Astrocyte of the spinal cord (primary cell): Measurements from ENCODE around the gene NME1.

Experiments used
- DNase-seq: peaks from one replicate; pipeline ENCODE4 v3.0.0; 2011; ENCODE audit warnings: low read depth, low spot score
- H3K4me3 ChIP-seq: 2 replicates; pipeline ENCODE4 v1.5.1; 2011; ENCODE audit warnings: low read depth, mild to moderate bottlenecking, low read length, moderate library complexity
- in situ Hi-C: cut with HindIII; loops from 2 replicates; pipeline ENCODE4 v1.10.0; 2017; ENCODE audit warnings: low sequenced_read_pairs
- TF ChIP-seq, protein P1 (sequence below): IDR thresholded peaks from 2 replicates; pipeline ENCODE4 v1.5.1; 2012; ENCODE audit warnings: low read depth, mild to moderate bottlenecking, low read length, inconsistent platforms

Gene NME1

DNA sequence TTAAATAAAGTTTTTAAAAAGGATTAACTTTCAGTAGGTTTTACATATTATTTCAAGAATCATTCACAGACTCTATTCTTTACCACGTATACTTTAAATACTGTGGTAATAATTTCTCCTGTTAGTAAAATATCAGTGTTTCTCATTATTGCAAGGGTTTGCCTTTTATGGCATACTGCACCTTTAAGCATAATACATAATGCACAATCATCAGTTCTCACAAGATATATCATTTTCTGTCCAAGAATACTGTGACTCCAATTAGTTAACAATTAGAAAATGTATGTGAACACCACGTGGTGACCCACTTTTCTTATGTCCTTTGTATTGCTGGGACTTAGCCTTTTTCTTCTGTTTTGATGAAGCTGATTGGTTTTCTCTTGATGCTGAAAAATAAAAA lies 38.5 kb downstream of the NME1 start:
- no peak for DNase-seq
- no peak overlapping the region for H3K4me3 ChIP-seq
- TF ChIP-seq, protein P1, sequence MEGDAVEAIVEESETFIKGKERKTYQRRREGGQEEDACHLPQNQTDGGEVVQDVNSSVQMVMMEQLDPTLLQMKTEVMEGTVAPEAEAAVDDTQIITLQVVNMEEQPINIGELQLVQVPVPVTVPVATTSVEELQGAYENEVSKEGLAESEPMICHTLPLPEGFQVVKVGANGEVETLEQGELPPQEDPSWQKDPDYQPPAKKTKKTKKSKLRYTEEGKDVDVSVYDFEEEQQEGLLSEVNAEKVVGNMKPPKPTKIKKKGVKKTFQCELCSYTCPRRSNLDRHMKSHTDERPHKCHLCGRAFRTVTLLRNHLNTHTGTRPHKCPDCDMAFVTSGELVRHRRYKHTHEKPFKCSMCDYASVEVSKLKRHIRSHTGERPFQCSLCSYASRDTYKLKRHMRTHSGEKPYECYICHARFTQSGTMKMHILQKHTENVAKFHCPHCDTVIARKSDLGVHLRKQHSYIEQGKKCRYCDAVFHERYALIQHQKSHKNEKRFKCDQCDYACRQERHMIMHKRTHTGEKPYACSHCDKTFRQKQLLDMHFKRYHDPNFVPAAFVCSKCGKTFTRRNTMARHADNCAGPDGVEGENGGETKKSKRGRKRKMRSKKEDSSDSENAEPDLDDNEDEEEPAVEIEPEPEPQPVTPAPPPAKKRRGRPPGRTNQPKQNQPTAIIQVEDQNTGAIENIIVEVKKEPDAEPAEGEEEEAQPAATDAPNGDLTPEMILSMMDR: no peak
- in situ Hi-C loops: no loop called here

DNA sequence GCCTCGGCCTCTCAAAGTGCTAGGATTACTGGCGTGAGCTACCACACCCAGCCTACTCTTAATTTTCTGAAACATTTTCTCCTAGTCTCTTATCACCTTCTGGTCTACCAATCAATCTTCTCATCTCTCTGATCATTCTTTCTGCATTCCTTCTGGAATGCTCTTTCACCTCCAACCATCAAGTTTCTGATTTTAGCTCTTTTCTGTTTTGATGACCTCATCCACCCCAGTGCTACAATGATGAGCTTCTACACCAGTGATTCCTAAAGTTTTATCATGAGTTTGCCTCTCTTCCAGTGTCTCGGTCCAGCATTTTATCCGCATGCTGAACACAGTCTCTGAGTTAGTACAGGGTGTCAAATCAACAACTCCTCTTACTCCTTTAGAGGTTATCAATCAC lies 44.4 kb downstream of the NME1 start:
- no peak overlapping the region for H3K4me3 ChIP-seq
- in situ Hi-C loops: no loop called here
- TF ChIP-seq, protein P1: no peak
- no peak for DNase-seq

DNA sequence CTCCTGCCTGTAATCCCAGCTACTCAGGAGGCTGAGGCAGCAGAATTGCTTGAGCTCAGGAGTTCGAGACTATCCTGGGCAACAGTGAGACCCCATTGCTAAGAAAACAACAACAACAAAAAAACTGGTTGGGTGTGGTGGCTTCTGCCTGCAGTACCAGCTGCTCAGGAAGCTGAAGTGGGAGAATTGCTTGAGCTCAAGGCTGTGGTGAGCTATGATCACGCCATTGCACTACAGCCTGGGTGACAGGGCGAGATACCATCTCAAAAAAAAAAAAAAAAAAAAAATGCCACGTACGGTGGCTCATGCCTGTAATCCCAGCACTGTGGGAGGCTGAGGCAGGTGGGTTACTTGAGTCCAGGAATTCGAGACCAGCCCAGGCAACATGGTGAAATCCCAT lies 46.9 kb downstream of the NME1 start:
- no peak overlapping the region for H3K4me3 ChIP-seq
- in situ Hi-C loops: no loop called here
- DNase-seq: no peak
- TF ChIP-seq, protein P1: no peak

DNA sequence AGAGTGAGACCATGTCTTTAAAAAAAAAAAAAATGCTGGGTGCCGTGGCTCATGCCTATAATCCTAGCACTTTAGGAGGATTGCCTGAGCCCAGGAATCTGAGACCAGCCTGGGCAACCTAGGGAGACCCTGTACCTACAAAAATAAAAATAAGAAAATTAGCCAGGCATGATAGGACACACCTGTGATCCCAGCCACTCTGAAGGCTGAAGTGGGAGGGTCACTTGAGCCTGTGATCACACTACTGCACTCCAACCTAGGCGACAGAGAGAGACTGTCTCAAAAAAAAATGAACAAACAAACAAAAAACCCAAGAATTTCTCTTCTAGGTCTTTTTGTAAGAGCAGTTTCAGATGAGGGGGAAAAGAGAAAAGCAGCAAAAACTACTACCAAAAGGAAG lies 47.5 kb downstream of the NME1 start:
- in situ Hi-C loops: no loop called here
- TF ChIP-seq, protein P1: no peak
- H3K4me3 ChIP-seq: no peak overlapping the region
- no peak for DNase-seq

DNA sequence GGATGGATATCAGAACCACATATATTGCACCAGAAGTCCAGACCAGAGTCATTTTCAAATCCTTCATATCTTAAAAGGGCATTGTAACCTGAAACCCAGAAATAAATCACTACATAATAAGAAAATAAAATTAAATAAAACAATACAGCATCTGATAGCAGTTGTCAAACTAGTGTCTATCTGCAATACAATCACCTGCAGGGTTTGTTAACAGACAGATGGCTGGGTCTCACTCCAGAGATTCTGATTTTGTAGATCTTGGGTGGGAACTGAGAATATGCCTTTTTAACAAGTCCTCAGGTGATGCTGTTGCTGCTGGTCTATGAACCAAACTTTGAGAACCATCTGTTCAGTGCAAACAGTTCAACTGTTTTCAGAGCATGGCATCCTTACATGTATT lies 50.5 kb downstream of the NME1 start:
- DNase-seq: no peak
- no peak overlapping the region for H3K4me3 ChIP-seq
- in situ Hi-C loops: no loop called here
- TF ChIP-seq, protein P1: no peak
